ENCODE measurements around the gene SH3BP2. TPM values are rescaled to one million over a fixed set of nuclear protein-coding genes. Genes with fewer than 3 reads are reported as not detected.

SH3BP2 gene
- total RNA-seq, 5 donors from 2014 or later (not counting 1 experiment from before 2014, with no cell fraction given), result 44.0 to 68.2 (median 49.7) TPM

- no peak for ATAC-seq (replicated peaks in 1 of 4)
- H3K27ac Mint-ChIP-seq, result peak overlapping the region; percentile 45 to 93
- peaks cover 39 to 79% of the 10 kb centered on the region in 2 experiments for H3K4me1 ChIP-seq (ENCODE audit: control insufficient read depth in 1 of 2, extremely low read depth in 1 of 2, insufficient read depth in 2 of 2, low read length in 2 of 2)
- no peaks in the 10 kb centered on the region for H3K9me3 Mint-ChIP-seq
- H3K27ac ChIP-seq (ENCODE audit: low read length), result no peak overlapping the region
- H3K27me3 Mint-ChIP-seq, result no peaks in the 10 kb centered on the region
- no peaks in the 10 kb centered on the region for H3K36me3 Mint-ChIP-seq
- H3K27me3 ChIP-seq (replicated peaks in 1 of 2; ENCODE audit: control insufficient read depth in 2 of 2, extremely low read depth in 1 of 2, insufficient read depth in 2 of 2, low read length in 1 of 2), result peaks cover 0 to 2% of the 10 kb centered on the region in 2 experiments
- H3K4me1 Mint-ChIP-seq, result peaks cover 46 to 73% (median 61%) of the 10 kb centered on the region in 3 donors
- no peak overlapping the region for H3K4me3 Mint-ChIP-seq
- ChIA-PET POLR2A (no interaction called here), CTCF (no interaction called here)
- H3K4me3 ChIP-seq (ENCODE audit: control insufficient read depth in 1 of 2, extremely low read depth in 1 of 2, low read length in 1 of 2), result no peak overlapping the region
- DNase-seq, result no peak
- no peaks in the 10 kb centered on the region for H3K36me3 ChIP-seq (ENCODE audit: control insufficient read depth in 2 of 2, extremely low read depth in 1 of 2, insufficient read depth in 1 of 2, low read length in 1 of 2)
- WGBS (ENCODE audit: insufficient coverage), result 94% methylated on average over 21 of the region's 24 CpGs
- no peaks in the 10 kb centered on the region for H3K9me3 ChIP-seq
Measured at GRCh38 chr4:2789793-2790582, 2.9 kb upstream of the SH3BP2 start.

GRCh38 chr4:2790583-2791517 is 2.0 kb upstream of the SH3BP2 start:
- no peak overlapping the region for H3K4me3 ChIP-seq (ENCODE audit: control insufficient read depth in 1 of 2, extremely low read depth in 1 of 2, low read length in 1 of 2)
- H3K36me3 ChIP-seq (ENCODE audit: control insufficient read depth in 2 of 2, extremely low read depth in 1 of 2, insufficient read depth in 1 of 2, low read length in 1 of 2), result no peaks in the 10 kb centered on the region
- ChIA-PET POLR2A (no interaction called here), CTCF (no interaction called here)
- H3K9me3 Mint-ChIP-seq, result no peaks in the 10 kb centered on the region
- H3K9me3 ChIP-seq, result no peaks in the 10 kb centered on the region
- H3K4me1 ChIP-seq (ENCODE audit: control insufficient read depth in 1 of 2, extremely low read depth in 1 of 2, insufficient read depth in 2 of 2, low read length in 2 of 2), result peaks cover 36 to 76% of the 10 kb centered on the region in 2 experiments
- H3K4me1 Mint-ChIP-seq, result peaks cover 47 to 74% (median 64%) of the 10 kb centered on the region in 3 donors
- ATAC-seq (replicated peaks in 1 of 4) (no peak), DNase-seq (no peak)
- no peaks in the 10 kb centered on the region for H3K27me3 Mint-ChIP-seq
- peak overlapping the region; percentile 65 to 84 for H3K27ac Mint-ChIP-seq
- H3K4me3 Mint-ChIP-seq, result peak overlapping the region in 1 of 3 donors; percentile 48
- 90% methylated on average over 11 of the region's 19 CpGs for WGBS (ENCODE audit: insufficient coverage)
- peaks cover 0 to 2% of the 10 kb centered on the region in 2 experiments for H3K27me3 ChIP-seq (replicated peaks in 1 of 2; ENCODE audit: control insufficient read depth in 2 of 2, extremely low read depth in 1 of 2, insufficient read depth in 2 of 2, low read length in 1 of 2)
- H3K36me3 Mint-ChIP-seq, result no peaks in the 10 kb centered on the region
- H3K27ac ChIP-seq (ENCODE audit: low read length), result peak overlapping the region; percentile 23

- Mint-ChIP-seq H3K4me3 (peak overlapping the region; percentile 39 to 48 (median 44)), H3K4me1 (peaks cover 47 to 67% (median 56%) of the 10 kb centered on the region in 3 donors), H3K9me3 (no peaks in the 10 kb centered on the region), H3K27ac (peak overlapping the region; percentile 50 to 84), H3K27me3 (no peaks in the 10 kb centered on the region), H3K36me3 (no peaks in the 10 kb centered on the region)
- peak overlapping the region; percentile 23 for H3K27ac ChIP-seq (ENCODE audit: low read length)
- H3K36me3 ChIP-seq (ENCODE audit: control insufficient read depth in 2 of 2, extremely low read depth in 1 of 2, insufficient read depth in 1 of 2, low read length in 1 of 2), result no peaks in the 10 kb centered on the region
- no peaks in the 10 kb centered on the region for H3K9me3 ChIP-seq
- no peak for DNase-seq
- ChIA-PET POLR2A (no interaction called here), CTCF (no interaction called here)
- H3K27me3 ChIP-seq (replicated peaks in 1 of 2; ENCODE audit: control insufficient read depth in 2 of 2, extremely low read depth in 1 of 2, insufficient read depth in 2 of 2, low read length in 1 of 2), result peaks cover 0 to 2% of the 10 kb centered on the region in 2 experiments
- no peak for ATAC-seq (replicated peaks in 1 of 4)
- no peak overlapping the region for H3K4me3 ChIP-seq (ENCODE audit: control insufficient read depth in 1 of 2, extremely low read depth in 1 of 2, low read length in 1 of 2)
- H3K4me1 ChIP-seq (ENCODE audit: control insufficient read depth in 1 of 2, extremely low read depth in 1 of 2, insufficient read depth in 2 of 2, low read length in 2 of 2), result peaks cover 28 to 67% of the 10 kb centered on the region in 2 experiments
- 94% methylated on average over 4 of the region's 10 CpGs for WGBS (ENCODE audit: insufficient coverage)
Measured at GRCh38 chr4:2791518-2792395, 1.1 kb upstream of the SH3BP2 start.

GRCh38 chr4:2792396-2792710 is 532 bp upstream of the SH3BP2 start:
- no peaks in the 10 kb centered on the region for H3K36me3 Mint-ChIP-seq
- H3K4me1 Mint-ChIP-seq, result peaks cover 43 to 63% (median 52%) of the 10 kb centered on the region in 3 donors
- 87% methylated on average over 7 of the region's 8 CpGs for whole genome bisulfite sequencing (ENCODE audit: insufficient coverage)
- peaks cover 23 to 67% of the 10 kb centered on the region in 2 experiments for H3K4me1 ChIP-seq (ENCODE audit: control insufficient read depth in 1 of 2, extremely low read depth in 1 of 2, insufficient read depth in 2 of 2, low read length in 2 of 2)
- H3K27ac ChIP-seq (ENCODE audit: low read length), result peak overlapping the region; percentile 12
- H3K9me3 ChIP-seq, result no peaks in the 10 kb centered on the region
- no peak overlapping the region for H3K27ac Mint-ChIP-seq
- H3K4me3 ChIP-seq (ENCODE audit: control insufficient read depth in 1 of 2, extremely low read depth in 1 of 2, low read length in 1 of 2), result no peak overlapping the region
- no peaks in the 10 kb centered on the region for H3K9me3 Mint-ChIP-seq
- CTCF ChIA-PET, result no interaction called here
- no peak for DNase-seq
- no peaks in the 10 kb centered on the region for H3K36me3 ChIP-seq (ENCODE audit: control insufficient read depth in 2 of 2, extremely low read depth in 1 of 2, insufficient read depth in 1 of 2, low read length in 1 of 2)
- H3K4me3 Mint-ChIP-seq, result peak overlapping the region; percentile 34 to 49 (median 48)
- ATAC-seq (replicated peaks in 1 of 4), result no peak
- peaks cover 0 to 2% of the 10 kb centered on the region in 2 experiments for H3K27me3 ChIP-seq (replicated peaks in 1 of 2; ENCODE audit: control insufficient read depth in 2 of 2, extremely low read depth in 1 of 2, insufficient read depth in 2 of 2, low read length in 1 of 2)
- no peaks in the 10 kb centered on the region for H3K27me3 Mint-ChIP-seq
- POLR2A ChIA-PET, result no interaction called here

- H3K9me3 ChIP-seq, result no peaks in the 10 kb centered on the region
- DNase-seq (peak in 5 of 35 experiments; percentile 3 to 43 (median 18)), ATAC-seq (replicated peaks in 1 of 4) (no peak)
- ChIA-PET CTCF (no interaction called here), POLR2A (no interaction called here)
- Mint-ChIP-seq H3K36me3 (no peaks in the 10 kb centered on the region), H3K4me3 (peak overlapping the region; percentile 78 to 84 (median 81)), H3K4me1 (peaks cover 48 to 63% (median 52%) of the 10 kb centered on the region in 3 donors), H3K9me3 (no peaks in the 10 kb centered on the region), H3K27me3 (no peaks in the 10 kb centered on the region), H3K27ac (peak overlapping the region; percentile 61 to 71)
- peaks cover 0 to 2% of the 10 kb centered on the region in 2 experiments for H3K27me3 ChIP-seq (replicated peaks in 1 of 2; ENCODE audit: control insufficient read depth in 2 of 2, extremely low read depth in 1 of 2, insufficient read depth in 2 of 2, low read length in 1 of 2)
- H3K27ac ChIP-seq (ENCODE audit: low read length), result no peak overlapping the region
- no peaks in the 10 kb centered on the region for H3K36me3 ChIP-seq (ENCODE audit: control insufficient read depth in 2 of 2, extremely low read depth in 1 of 2, insufficient read depth in 1 of 2, low read length in 1 of 2)
- peaks cover 22 to 67% of the 10 kb centered on the region in 2 experiments for H3K4me1 ChIP-seq (ENCODE audit: control insufficient read depth in 1 of 2, extremely low read depth in 1 of 2, insufficient read depth in 2 of 2, low read length in 2 of 2)
- H3K4me3 ChIP-seq (ENCODE audit: control insufficient read depth in 1 of 2, extremely low read depth in 1 of 2, low read length in 1 of 2), result peak overlapping the region; percentile 38 to 58
- 33% methylated on average over 13 of the region's 34 CpGs for WGBS (ENCODE audit: insufficient coverage)
Measured at GRCh38 chr4:2793586-2794485, 951 bp downstream of the SH3BP2 start.

Data from T-cell (primary cell).